RWPE1 (cell line): Measurements from ENCODE around the gene FNDC3B.

Experiments used
- CTCF ChIA-PET: fragments of 350-600 bp; sonication (Branson Sonifier 250); formaldehyde crosslinking; extraction: SDS; loops from one replicate; lab custom pipeline; 2021; lab: Yijun Ruan, JAX
- POLR2A ChIA-PET: fragments of 400-600 bp; formaldehyde crosslinking; extraction: SDS; loops from one replicate; lab custom pipeline; 2020; ENCODE audit warnings: antibody characterized with exemption; ENCODE audit not compliant: low non-redundant PET; lab: Yijun Ruan, JAX
- DNase-seq: peaks from one replicate; pipeline ENCODE4 v3.0.0; 2012; ENCODE audit warnings: low spot score
- H3K27ac ChIP-seq: fragments of 450-650 bp; 2 replicates; pipeline ENCODE4 v1.5.1; 2017
- TF ChIP-seq, protein P1 (sequence below): fragments of 450-650 bp; conservative IDR thresholded peaks from 2 replicates; pipeline ENCODE4 v1.5.1; 2017; ENCODE audit warnings: low read depth, mild to moderate bottlenecking

The FNDC3B gene

DNA sequence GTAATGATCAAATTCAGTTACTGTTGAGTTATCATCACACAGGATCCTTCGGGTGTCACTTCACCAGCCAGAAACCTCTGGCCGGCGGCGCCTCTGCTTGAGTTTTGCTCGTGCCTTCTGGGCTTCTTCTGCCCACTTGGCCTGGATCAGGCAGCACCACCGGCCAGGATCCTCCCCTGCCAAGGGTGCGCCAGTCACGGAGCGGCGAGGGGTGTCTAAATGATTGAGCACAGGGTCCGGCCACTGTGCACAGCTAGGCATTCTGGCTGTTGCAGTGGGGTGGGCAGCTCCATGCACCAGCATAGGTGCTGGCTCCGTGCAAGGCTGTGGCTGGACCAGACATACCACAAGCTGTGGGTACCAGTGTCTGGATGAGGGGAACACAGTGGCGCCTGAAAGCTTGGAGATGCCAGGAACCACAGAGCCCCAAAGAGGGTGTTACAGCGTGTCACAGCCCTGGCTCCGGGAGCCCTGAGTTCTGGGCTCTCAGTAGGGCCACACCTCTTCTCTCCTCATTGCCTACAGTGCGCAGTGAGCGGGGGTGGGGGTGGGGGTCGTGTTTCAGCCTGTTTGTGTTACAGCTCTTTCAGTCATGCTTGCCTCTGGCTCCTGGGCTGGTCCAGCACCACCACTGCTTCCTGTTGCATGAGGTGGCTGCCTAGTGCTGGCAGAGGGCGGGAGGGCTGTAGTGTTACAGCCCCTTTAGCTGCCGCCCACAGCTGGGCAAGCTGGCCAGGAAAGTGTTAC lies 169.4 kb downstream of the FNDC3B start:
- ChIA-PET POLR2A (no interaction called here), CTCF (interaction anchor here (0.6 kb wide), 1 partner anchor 106 kb away, joined by 3 read pairs; no protein-coding TSS in a partner anchor)
- TF ChIP-seq, protein P1, sequence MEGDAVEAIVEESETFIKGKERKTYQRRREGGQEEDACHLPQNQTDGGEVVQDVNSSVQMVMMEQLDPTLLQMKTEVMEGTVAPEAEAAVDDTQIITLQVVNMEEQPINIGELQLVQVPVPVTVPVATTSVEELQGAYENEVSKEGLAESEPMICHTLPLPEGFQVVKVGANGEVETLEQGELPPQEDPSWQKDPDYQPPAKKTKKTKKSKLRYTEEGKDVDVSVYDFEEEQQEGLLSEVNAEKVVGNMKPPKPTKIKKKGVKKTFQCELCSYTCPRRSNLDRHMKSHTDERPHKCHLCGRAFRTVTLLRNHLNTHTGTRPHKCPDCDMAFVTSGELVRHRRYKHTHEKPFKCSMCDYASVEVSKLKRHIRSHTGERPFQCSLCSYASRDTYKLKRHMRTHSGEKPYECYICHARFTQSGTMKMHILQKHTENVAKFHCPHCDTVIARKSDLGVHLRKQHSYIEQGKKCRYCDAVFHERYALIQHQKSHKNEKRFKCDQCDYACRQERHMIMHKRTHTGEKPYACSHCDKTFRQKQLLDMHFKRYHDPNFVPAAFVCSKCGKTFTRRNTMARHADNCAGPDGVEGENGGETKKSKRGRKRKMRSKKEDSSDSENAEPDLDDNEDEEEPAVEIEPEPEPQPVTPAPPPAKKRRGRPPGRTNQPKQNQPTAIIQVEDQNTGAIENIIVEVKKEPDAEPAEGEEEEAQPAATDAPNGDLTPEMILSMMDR, result no peak
- DNase-seq, result no peak
- H3K27ac ChIP-seq, result peak overlapping the region; percentile 56

DNA sequence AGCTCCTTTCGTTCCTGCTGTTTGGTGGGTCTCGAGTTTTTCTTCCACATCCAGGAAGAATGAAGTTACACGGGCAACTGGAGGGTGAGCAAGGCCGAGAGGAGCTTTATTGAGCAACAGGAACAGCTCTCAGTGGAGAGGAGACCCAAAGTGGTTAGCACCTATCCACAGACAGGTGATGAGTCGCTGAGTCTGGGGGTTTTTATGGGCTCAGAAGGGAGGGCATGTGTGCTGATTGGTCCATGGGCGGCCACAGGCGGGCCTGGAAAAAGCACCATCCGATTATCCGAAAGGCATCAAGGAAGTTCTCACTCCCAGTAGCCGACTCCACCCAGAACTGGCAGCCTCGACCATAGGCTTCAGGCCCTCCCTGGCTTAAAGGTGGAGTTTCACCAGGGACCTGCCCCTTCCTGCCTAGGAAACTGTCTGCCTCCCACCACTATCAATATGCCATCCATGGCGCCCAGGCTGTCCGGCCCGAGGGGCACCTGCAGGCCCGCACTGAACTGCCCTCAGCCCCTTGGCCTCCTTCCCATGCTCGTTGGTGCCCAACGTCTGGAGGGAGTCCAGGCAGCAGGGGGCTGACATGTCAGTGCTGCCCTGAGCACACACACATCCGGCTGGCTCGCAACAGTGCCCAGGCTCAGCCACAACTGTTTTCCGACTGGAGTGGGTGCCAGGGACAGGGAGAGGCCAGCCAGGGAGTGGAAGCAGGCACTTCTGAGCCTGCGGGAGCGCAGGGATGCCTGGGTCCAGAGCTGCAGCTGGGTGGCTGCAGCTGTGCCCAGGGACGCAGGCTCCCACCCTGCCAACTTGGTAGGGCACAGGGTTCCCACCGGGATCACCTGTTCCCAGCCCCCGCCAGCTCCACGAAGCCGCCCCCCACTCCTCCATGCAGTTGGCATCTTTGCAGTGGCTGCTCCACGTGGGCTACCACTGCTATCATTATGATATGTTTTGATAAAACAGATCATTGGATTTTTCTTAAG lies 170.2 kb downstream of the FNDC3B start:
- DNase-seq, result no peak
- TF ChIP-seq, protein P1, result no peak
- ChIA-PET POLR2A (no interaction called here), CTCF (no interaction called here)
- peak overlapping the region; percentile 56 for H3K27ac ChIP-seq

DNA sequence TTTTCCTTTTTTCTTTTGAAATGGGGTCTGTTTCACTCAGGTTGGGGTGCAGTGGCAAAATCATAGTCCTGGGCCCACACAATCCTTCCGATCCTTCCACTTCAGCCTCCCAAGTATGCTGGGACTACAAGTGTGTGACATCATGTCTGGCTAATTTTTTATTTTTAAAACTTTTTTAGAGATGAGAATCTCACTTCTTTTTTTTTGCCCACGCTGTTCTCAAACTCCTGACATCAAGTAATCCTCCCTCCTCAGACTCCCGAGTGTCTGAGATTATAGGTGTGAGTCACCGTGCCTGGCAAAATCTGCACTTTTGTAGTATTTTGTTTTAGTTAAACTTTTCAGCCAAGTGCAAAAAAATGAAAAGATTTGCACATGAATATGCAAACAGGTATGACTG lies 171.0 kb downstream of the FNDC3B start:
- DNase-seq, result no peak
- CTCF ChIA-PET, result no interaction called here
- POLR2A ChIA-PET, result no interaction called here
- TF ChIP-seq, protein P1, result no peak
- peak overlapping the region; percentile 56 for H3K27ac ChIP-seq

DNA sequence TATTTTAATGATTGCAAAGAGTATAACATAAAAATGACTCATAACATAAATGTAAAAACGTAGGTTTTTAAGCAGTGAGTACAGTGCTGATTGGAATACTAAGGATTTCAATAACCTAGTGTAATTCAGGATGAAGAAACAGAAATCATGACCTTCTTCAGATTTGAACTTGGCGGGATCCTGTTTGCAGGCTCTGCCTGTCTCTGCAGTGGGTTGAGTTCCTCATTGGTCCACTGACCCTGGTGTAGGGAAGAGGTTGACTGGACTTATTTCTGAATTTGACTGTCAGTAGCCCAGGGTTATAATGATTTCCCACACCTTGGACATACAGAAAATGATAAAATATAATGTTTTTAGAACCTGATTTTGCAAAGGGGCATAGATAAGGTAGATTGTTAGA lies 171.7 kb downstream of the FNDC3B start:
- POLR2A ChIA-PET, result no interaction called here
- no peak for DNase-seq
- TF ChIP-seq, protein P1, result no peak
- CTCF ChIA-PET, result no interaction called here
- H3K27ac ChIP-seq, result no peak overlapping the region

DNA sequence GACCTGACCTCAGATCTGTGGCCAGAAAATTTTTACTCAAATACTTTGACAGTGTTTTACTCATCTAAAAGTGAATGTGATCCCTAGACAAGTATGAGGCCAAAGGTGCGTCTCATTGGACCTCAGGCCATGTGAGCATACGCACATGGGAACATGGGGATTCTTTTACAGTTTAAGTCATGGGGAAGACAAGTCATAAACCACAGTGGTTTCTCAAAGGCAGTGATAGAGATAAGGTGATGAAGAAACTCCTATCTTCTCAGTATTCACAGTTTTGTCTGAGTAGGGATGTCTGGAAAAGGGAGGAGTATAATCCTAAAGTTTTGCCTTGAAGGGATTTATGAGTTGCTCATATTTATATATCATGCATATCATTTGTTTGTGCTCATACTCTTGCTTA lies 173.8 kb downstream of the FNDC3B start:
- no peak for DNase-seq
- ChIA-PET CTCF (no interaction called here), POLR2A (no interaction called here)
- TF ChIP-seq, protein P1, result no peak
- no peak overlapping the region for H3K27ac ChIP-seq

DNA sequence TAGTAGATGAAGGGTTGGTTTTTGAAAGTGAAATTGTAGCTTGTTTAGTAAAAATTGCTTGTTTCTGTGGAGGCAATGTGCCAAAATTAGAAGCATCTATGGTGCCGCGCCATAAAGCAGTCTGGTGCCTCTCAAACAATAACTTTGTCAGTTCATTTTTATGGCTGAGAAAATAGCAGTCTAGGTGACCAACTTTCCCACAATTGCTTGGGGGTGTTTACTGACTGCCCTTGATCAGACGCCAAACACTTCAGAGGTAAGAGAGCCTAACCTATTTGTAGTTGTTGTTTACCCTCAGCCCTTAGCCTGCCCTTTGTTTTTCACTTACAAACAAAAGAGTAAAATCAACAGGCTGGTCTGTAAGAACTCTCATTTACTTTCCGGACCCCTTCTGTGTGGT lies 174.5 kb downstream of the FNDC3B start:
- TF ChIP-seq, protein P1, result no peak

More for the DNA sequence above, 174.5 kb downstream of the FNDC3B start:
- no peak for DNase-seq
- no peak overlapping the region for H3K27ac ChIP-seq
- ChIA-PET CTCF (no interaction called here), POLR2A (no interaction called here)
